Parathyroid adenoma (tissue), 2 donors: Measurements from ENCODE around the gene ZPBP2.

Experiments used
- H2AFZ ChIP-seq: fragments of 300-600 bp; sonication (generic); one replicate; pipeline ENCODE4 v1.7.0; 2017; ENCODE audit warnings: antibody characterized with exemption, mild to moderate bottlenecking
- H3K27ac ChIP-seq: fragments of 300-600 bp; sonication (generic); one replicate; pipeline ENCODE4 v1.7.0; 2017
- H3K27me3 ChIP-seq: fragments of 300-600 bp; sonication (generic); one replicate; pipeline ENCODE4 v1.7.0; 2017; ENCODE audit warnings: low read length; ENCODE audit not compliant: control insufficient read depth, insufficient read depth
- H3K36me3 ChIP-seq: fragments of 300-600 bp; sonication (generic); one replicate; pipeline ENCODE4 v1.7.0; 2017; ENCODE audit warnings: low read length; ENCODE audit not compliant: control insufficient read depth, insufficient read depth
- H3K4me1 ChIP-seq: fragments of 300-600 bp; sonication (generic); one replicate; pipeline ENCODE4 v1.7.0; 2017; ENCODE audit warnings: control low read depth
- H3K4me2 ChIP-seq: fragments of 300-600 bp; sonication (generic); one replicate; pipeline ENCODE4 v1.7.0; 2017; ENCODE audit warnings: low read length
- H3K4me3 ChIP-seq: fragments of 300-600 bp; sonication (generic); one replicate; pipeline ENCODE4 v1.7.0; 2017; ENCODE audit warnings: low read depth, low read length
- H3K79me2 ChIP-seq: fragments of 300-600 bp; sonication (generic); one replicate; pipeline ENCODE4 v1.7.0; 2017; ENCODE audit warnings: control low read depth
- H3K9ac ChIP-seq: fragments of 300-600 bp; sonication (generic); one replicate; pipeline ENCODE4 v1.7.0; 2017; ENCODE audit warnings: mild to moderate bottlenecking
- H3K9me3 ChIP-seq: fragments of 300-600 bp; sonication (generic); one replicate; pipeline ENCODE4 v1.7.0; 2017; ENCODE audit warnings: low read length; ENCODE audit not compliant: control insufficient read depth
- TF ChIP-seq, protein P1 (sequence below): fragments of 300-600 bp; sonication (generic); IDR thresholded peaks from one replicate; pipeline ENCODE4 v1.7.0; 2017; ENCODE audit warnings: antibody characterized with exemption, mild to moderate bottlenecking
- donor health status: primary hyperparathyroidism.

Gene ZPBP2

DNA sequence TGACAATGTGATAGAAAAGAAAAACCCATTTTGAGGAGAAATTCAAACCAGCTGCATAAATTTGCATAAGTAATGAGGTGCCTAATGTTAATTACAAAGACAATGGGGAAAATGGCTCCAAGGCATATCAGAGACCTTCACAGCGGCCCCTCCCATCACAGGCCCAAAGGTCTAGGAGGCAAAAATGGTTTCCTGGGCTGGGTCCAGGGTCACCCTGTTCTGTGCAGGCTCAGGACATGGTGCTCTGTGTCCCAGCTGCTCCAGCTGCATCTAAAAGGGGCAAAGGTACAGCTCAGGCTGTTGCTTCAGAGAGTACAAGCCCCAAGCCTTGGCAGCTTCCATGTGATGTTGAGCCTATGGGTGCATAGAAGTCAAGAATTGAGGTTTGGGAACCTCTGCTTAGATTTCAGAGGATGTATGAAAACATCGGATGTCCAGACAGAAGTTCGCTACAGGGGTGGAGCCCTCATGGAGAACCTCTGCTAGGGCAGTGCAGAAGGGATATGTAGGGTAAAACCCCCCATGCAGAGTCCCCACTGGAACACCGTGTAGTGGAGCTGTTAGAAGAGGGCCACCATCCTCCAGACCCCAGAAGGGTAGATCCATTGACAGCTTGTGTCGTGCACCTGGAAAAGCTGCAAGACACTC, 44.5 kb upstream of the ZPBP2 start:
- no peaks in the 10 kb centered on the region for H3K27me3 ChIP-seq
- H3K9me3 ChIP-seq: no peaks in the 10 kb centered on the region
- no peak overlapping the region for H3K27ac ChIP-seq
- H3K79me2 ChIP-seq: no peaks in the 10 kb centered on the region
- TF ChIP-seq, protein P1, sequence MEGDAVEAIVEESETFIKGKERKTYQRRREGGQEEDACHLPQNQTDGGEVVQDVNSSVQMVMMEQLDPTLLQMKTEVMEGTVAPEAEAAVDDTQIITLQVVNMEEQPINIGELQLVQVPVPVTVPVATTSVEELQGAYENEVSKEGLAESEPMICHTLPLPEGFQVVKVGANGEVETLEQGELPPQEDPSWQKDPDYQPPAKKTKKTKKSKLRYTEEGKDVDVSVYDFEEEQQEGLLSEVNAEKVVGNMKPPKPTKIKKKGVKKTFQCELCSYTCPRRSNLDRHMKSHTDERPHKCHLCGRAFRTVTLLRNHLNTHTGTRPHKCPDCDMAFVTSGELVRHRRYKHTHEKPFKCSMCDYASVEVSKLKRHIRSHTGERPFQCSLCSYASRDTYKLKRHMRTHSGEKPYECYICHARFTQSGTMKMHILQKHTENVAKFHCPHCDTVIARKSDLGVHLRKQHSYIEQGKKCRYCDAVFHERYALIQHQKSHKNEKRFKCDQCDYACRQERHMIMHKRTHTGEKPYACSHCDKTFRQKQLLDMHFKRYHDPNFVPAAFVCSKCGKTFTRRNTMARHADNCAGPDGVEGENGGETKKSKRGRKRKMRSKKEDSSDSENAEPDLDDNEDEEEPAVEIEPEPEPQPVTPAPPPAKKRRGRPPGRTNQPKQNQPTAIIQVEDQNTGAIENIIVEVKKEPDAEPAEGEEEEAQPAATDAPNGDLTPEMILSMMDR: no peak
- no peak overlapping the region for H2AFZ ChIP-seq
- no peak overlapping the region for H3K4me3 ChIP-seq
- no peak overlapping the region for H3K4me2 ChIP-seq
- no peaks in the 10 kb centered on the region for H3K4me1 ChIP-seq
- no peaks in the 10 kb centered on the region for H3K36me3 ChIP-seq
- no peak overlapping the region for H3K9ac ChIP-seq

DNA sequence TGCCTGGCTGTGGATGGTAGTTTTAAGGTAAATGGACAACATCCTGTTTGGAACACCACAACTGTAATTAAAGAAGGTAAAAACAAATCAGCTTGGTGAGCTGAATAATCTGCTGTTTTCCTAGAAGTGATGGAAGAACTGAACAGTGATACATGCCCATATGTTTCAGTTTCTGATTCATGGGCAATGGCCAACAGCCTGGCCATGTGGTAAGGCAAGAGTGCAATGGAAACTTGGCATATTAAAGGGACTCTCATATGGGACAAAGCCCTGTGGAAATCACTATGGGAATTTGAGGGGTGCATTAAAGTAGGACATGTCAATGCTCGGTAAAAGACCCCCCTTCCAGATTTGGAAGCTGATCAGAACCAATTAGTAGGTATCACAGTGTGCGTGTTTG, 41.7 kb upstream of the ZPBP2 start:
- Histone ChIP-seq H3K4me2 (no peak overlapping the region), H3K36me3 (no peaks in the 10 kb centered on the region), H3K9ac (no peak overlapping the region), H3K4me3 (no peak overlapping the region), H2AFZ (no peak overlapping the region), H3K27ac (no peak overlapping the region), H3K4me1 (no peaks in the 10 kb centered on the region), H3K79me2 (no peaks in the 10 kb centered on the region), H3K27me3 (no peaks in the 10 kb centered on the region), H3K9me3 (no peaks in the 10 kb centered on the region)
- TF ChIP-seq, protein P1: no peak

DNA sequence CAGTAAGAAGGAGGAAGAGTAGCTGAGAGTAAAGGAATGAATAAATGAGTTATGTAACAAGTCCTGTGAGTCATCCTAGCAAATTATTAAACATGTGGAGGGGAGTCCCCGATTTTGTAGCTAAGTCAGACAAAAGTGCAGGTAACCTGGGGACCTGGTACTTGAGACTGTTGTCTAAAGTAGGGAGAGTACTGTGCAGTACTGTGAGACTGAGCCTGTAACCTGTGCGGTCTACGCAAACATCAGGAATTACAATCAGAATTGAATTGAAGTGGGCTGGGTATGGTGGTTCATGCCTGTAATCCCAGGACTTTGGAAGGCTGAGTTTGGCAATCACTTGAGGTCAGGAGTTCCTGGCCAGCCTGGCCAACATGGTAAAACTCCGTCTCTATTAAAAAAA, 39.6 kb upstream of the ZPBP2 start:
- H3K36me3 ChIP-seq: no peaks in the 10 kb centered on the region
- H2AFZ ChIP-seq: no peak overlapping the region
- H3K27ac ChIP-seq: no peak overlapping the region
- no peak overlapping the region for H3K4me3 ChIP-seq
- H3K4me1 ChIP-seq: no peaks in the 10 kb centered on the region
- no peak overlapping the region for H3K4me2 ChIP-seq
- no peaks in the 10 kb centered on the region for H3K27me3 ChIP-seq
- H3K9me3 ChIP-seq: no peaks in the 10 kb centered on the region
- no peaks in the 10 kb centered on the region for H3K79me2 ChIP-seq
- H3K9ac ChIP-seq: no peak overlapping the region
- TF ChIP-seq, protein P1: no peak

DNA sequence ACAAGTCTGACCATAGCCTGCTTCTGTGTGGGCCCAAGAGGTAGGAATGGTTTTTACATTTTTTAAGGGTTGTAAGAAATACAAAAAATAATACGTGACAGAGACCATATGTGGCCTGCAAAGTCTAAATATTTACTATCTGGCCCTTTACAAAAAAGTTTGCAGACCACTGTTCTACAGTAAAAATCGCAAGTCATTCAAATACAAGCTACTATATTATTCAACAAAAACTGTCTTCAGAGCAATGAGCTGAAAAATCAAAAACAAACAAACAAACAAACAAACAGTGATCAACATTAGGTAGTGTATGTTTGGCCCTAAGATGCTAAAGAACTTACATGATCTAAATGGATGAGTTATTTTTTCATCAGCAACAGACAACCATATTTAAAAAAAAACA, 36.4 kb upstream of the ZPBP2 start:
- H2AFZ ChIP-seq: no peak overlapping the region
- H3K9me3 ChIP-seq: no peaks in the 10 kb centered on the region
- H3K4me1 ChIP-seq: no peaks in the 10 kb centered on the region
- TF ChIP-seq, protein P1: no peak
- H3K27ac ChIP-seq: no peak overlapping the region
- no peaks in the 10 kb centered on the region for H3K27me3 ChIP-seq
- no peaks in the 10 kb centered on the region for H3K79me2 ChIP-seq
- H3K4me2 ChIP-seq: no peak overlapping the region
- no peak overlapping the region for H3K4me3 ChIP-seq
- H3K36me3 ChIP-seq: no peaks in the 10 kb centered on the region
- H3K9ac ChIP-seq: no peak overlapping the region

DNA sequence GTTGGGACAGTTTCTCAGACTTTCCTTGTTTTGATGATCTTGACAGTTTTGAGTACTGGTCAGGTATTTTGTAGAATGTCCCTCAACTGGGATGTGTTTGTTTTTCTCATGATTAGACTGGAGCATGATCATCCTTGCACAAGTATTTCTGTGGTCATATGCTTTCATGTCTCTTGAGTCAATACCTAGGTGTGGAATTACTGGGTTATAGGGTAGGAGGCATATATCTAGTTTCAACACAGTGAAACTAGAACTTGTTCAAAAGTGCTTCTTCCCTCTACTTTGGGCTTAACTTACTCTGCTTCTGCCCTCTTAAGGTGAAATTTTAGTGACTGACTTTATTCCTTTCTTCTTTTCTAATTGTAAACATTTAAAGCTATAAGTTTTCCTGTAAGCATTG, 34.0 kb upstream of the ZPBP2 start:
- Histone ChIP-seq H3K9me3 (no peaks in the 10 kb centered on the region), H3K4me3 (no peak overlapping the region), H3K79me2 (no peaks in the 10 kb centered on the region), H3K9ac (no peak overlapping the region), H3K27ac (no peak overlapping the region), H3K36me3 (no peaks in the 10 kb centered on the region), H2AFZ (no peak overlapping the region), H3K4me2 (no peak overlapping the region), H3K4me1 (no peaks in the 10 kb centered on the region), H3K27me3 (no peaks in the 10 kb centered on the region)
- TF ChIP-seq, protein P1: no peak
